Mesodermal cell (in vitro differentiated cells): ENCODE results near the gene FHIT.

ENCODE experiments used
- H3K27ac ChIP-seq: 2 replicates; pipeline ENCODE4 v1.7.0; 2013; ENCODE audit warnings: mild to moderate bottlenecking, low read depth, low read length, moderate library complexity; ENCODE audit not compliant: severe bottlenecking
- H3K36me3 ChIP-seq: 2 replicates; pipeline ENCODE4 v1.7.1; 2013; ENCODE audit warnings: mild to moderate bottlenecking, low read length, moderate library complexity; ENCODE audit not compliant: control insufficient read depth, insufficient read depth
- H3K4me1 ChIP-seq: one replicate; pipeline ENCODE4 v1.7.1; 2013; ENCODE audit warnings: mild to moderate bottlenecking, low read length; ENCODE audit not compliant: insufficient read depth, control insufficient read depth, poor library complexity, severe bottlenecking
- H3K4me3 ChIP-seq: 2 replicates; pipeline ENCODE4 v1.7.0; 2013; ENCODE audit warnings: low read length, control low read depth, mild to moderate bottlenecking; ENCODE audit not compliant: insufficient read depth, poor library complexity, severe bottlenecking; ENCODE audit errors: extremely low read depth
- H3K9me3 ChIP-seq: 2 replicates; pipeline ENCODE4 v1.7.1; 2013; ENCODE audit warnings: mild to moderate bottlenecking, low read length, moderate library complexity; ENCODE audit not compliant: control insufficient read depth
- WGBS, 2 experiments: methylation state at CpG; one replicate each; pipeline ENCODE4 v1.1.5; 2013; ENCODE audit warnings: missing lambda C conversion rate in 2 of 2; ENCODE audit not compliant: insufficient coverage in 2 of 2; 5-methylcytosine and 5-hydroxymethylcytosine counted together

The FHIT gene

DNA sequence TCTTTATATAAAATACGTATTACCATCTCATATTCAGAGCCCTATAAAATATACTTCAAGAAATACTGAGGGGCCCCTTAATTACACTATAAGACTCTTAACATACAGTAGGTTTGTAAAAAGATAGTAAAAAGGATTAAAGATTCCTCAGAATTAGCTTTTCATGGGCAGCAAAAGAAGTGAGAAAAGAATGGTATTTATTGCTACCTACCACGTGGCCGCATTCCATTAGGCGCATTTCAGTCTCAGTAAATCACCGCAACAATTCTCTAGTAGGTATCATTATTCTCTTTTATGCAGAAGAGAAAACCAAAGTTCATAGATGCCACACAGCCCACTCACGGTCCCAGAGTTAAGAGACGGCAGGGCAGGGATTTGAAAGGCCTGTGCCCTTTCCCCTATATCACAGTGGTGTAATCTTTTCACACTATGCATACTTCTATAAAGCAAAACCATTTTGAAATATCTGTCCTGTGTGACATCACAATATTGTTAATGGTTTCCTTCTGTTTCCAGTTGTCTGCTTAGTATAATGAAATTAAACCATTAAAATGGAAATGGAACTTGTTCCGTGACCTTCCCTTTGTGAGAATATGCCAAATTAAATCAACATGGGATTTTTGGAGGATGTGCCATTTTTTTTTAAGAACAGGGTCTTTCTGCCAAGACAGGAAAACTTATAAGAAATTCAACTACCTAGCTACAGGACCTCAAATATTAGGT is 1072.2 kb downstream of the FHIT start:
- no peaks in the 10 kb centered on the region for H3K36me3 ChIP-seq
- no peak overlapping the region for H3K27ac ChIP-seq
- H3K4me3 ChIP-seq = no peak overlapping the region
- no peaks in the 10 kb centered on the region for H3K4me1 ChIP-seq
- no peaks in the 10 kb centered on the region for H3K9me3 ChIP-seq
- 83 to 93% methylated on average over 2 to 5 of the region's 8 CpGs for WGBS, 2 experiments

DNA sequence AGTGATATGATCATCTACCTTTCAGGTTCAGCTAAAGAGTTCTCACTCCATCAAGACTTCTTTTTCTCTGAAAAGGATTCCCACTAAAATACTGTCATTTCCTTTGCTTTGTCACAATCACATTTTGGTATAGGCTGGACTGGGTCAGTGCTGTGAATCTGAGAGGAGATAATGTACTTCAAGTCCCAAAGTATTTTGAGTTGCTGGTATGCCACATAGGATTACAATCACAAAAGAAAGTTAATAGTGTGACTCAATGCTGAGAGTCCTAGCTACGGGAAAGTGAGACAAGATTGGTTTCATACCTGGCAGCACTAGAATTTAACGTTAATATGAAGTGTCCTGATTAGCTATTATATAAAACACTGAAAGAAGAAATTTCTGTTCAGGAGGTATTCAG is 1073.5 kb downstream of the FHIT start:
- no peaks in the 10 kb centered on the region for H3K4me1 ChIP-seq
- no CpG with 5 or more reads among the region's 2 CpGs for WGBS, 2 experiments
- no peaks in the 10 kb centered on the region for H3K9me3 ChIP-seq
- no peak overlapping the region for H3K4me3 ChIP-seq
- no peak overlapping the region for H3K27ac ChIP-seq
- H3K36me3 ChIP-seq = no peaks in the 10 kb centered on the region

GRCh38 chr3:60176614-60177013 is 1074.6 kb downstream of the FHIT start:
- Histone ChIP-seq H3K4me1 (no peaks in the 10 kb centered on the region), H3K36me3 (no peaks in the 10 kb centered on the region), H3K4me3 (no peak overlapping the region), H3K27ac (no peak overlapping the region), H3K9me3 (no peaks in the 10 kb centered on the region)
- 87 to 93% methylated on average over 6 of the region's 6 CpGs for WGBS, 2 experiments

DNA sequence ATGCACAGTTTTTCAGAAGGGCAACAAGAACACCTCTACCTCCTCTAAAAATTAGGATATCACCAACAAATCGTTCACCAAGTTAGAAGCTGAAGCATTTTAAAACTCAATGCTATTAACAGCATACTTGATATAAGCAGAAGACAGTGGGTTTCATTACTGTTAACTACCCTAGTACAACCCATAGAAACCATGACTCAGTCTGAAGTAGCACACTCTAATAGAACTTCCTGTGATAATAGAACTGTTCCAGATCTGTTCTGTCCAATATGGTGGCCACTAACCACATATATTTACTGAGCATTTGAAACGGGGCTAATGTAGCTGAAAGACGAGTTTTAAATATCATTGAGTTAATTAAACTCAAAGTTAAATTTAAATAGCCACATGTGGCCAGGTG is 1075.6 kb downstream of the FHIT start:
- no peaks in the 10 kb centered on the region for H3K36me3 ChIP-seq
- H3K4me3 ChIP-seq = no peak overlapping the region
- no peaks in the 10 kb centered on the region for H3K4me1 ChIP-seq
- 67% methylated on average over 1 of the region's 3 CpGs; no CpG with 5 or more reads in 1 of the 2 experiments for WGBS, 2 experiments
- H3K27ac ChIP-seq = no peak overlapping the region
- no peaks in the 10 kb centered on the region for H3K9me3 ChIP-seq

GRCh38 chr3:60169755-60170154 is 1081.5 kb downstream of the FHIT start:
- no peaks in the 10 kb centered on the region for H3K4me1 ChIP-seq
- H3K36me3 ChIP-seq = no peaks in the 10 kb centered on the region
- WGBS, 2 experiments = 100% methylated on average over 1 to 2 of the region's 5 CpGs
- H3K27ac ChIP-seq = no peak overlapping the region
- no peaks in the 10 kb centered on the region for H3K9me3 ChIP-seq
- no peak overlapping the region for H3K4me3 ChIP-seq

DNA sequence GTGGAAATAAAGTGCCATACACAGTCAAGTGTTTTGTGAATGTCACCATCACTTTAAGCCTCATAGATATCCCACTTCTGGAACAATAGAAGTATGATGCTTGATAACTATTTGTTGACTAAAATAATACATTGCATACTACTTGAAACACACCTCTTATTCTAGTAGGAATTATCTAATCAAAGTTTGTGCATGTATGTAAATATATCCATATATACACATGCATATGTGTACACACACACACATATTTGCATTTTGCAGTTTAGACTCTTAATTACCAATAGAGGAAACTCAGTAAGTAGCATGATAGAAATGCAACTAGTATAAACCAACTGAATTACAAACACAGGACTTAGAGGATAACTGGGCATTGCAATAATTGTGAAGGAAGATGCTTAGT is 1084.1 kb downstream of the FHIT start:
- Histone ChIP-seq H3K4me3 (no peak overlapping the region), H3K9me3 (no peaks in the 10 kb centered on the region), H3K27ac (no peak overlapping the region)

DNA sequence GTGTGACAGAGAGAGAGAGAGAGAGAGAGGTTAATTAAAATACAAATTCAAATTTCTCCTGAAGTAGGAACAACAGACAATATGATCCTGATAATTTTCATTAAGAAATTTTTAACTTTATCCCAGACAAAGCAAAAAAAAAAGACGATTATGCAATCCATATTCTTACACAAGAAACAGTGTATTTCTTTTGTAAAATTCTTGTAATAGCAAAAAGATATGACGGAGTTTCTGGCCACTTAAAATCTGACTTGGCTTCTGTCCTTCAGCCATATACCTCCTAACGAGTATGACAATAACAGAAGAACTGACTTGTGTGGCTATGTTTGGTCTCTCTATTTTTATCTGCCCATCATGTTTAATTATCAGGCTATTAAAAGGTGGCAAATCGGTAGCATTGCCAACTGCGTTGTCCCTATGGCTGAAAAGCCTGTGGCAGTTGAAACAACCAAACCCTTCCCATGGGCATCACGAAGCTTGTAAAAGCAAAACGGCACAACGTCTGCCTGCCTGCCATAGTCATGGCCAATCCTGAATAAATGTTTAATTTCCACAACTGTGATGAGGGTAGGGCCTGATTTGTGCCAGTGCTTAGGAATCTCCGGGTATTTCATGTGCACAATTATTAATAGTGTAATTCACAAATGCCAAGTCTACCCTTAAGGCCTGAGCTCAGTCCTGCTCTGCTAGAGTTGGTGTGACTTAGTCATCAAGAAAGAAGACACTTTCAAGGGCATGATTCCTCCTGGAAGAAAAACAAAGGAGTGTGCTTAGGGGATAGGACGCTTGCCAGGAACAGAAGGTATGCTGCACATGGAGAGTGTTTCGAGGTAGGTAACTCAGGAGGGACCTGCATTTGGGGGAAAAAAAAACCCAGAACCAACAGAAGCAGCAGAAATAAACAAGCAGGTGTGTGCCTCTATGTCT is 1090.2 kb downstream of the FHIT start:
- H3K9me3 ChIP-seq = no peaks in the 10 kb centered on the region
- no peaks in the 10 kb centered on the region for H3K36me3 ChIP-seq
- no peak overlapping the region for H3K27ac ChIP-seq
- WGBS, 2 experiments = 98% methylated on average over 4 of the region's 11 CpGs; no CpG with 5 or more reads in 1 of the 2 experiments
- no peaks in the 10 kb centered on the region for H3K4me1 ChIP-seq
- H3K4me3 ChIP-seq = no peak overlapping the region

More for the DNA sequence above, 1084.1 kb downstream of the FHIT start:
- Histone ChIP-seq H3K36me3 (no peaks in the 10 kb centered on the region), H3K4me1 (no peaks in the 10 kb centered on the region)

GRCh38 chr3:60160111-60160821 is 1091.0 kb downstream of the FHIT start:
- Histone ChIP-seq H3K9me3 (no peaks in the 10 kb centered on the region), H3K4me3 (no peak overlapping the region), H3K36me3 (no peaks in the 10 kb centered on the region), H3K27ac (no peak overlapping the region), H3K4me1 (no peaks in the 10 kb centered on the region)
- 85 to 86% methylated on average over 3 to 4 of the region's 4 CpGs for WGBS, 2 experiments

- no peak overlapping the region for H3K4me3 ChIP-seq
- no peak overlapping the region for H3K27ac ChIP-seq
- 100% methylated on average over 2 of the region's 2 CpGs; no CpG with 5 or more reads in 1 of the 2 experiments for WGBS, 2 experiments
- H3K9me3 ChIP-seq = no peaks in the 10 kb centered on the region
- no peaks in the 10 kb centered on the region for H3K36me3 ChIP-seq
- no peaks in the 10 kb centered on the region for H3K4me1 ChIP-seq
These were observed 1093.2 kb downstream of the FHIT start for GRCh38 chr3:60158035-60158434.

- H3K4me3 ChIP-seq = no peak overlapping the region
- H3K9me3 ChIP-seq = no peaks in the 10 kb centered on the region
- WGBS, 2 experiments = 86 to 88% methylated on average over 1 to 3 of the region's 4 CpGs
- no peaks in the 10 kb centered on the region for H3K4me1 ChIP-seq
- H3K27ac ChIP-seq = no peak overlapping the region
- no peaks in the 10 kb centered on the region for H3K36me3 ChIP-seq
These were observed 1097.2 kb downstream of the FHIT start for GRCh38 chr3:60154011-60154410.
